Stimulated activated CD8-positive, alpha-beta memory T cell treated with anti-CD3 and anti-CD28 coated beads, Interleukin-4, amount 100 ng/mL, for 48 hours (primary cell): ENCODE measurements around the gene TP53BP2.
"Not testable (repeated sequence)": the region's sequence is repeated elsewhere in the genome, so short reads cannot be mapped to it uniquely, and the experiment has no call there.

ENCODE experiments used
- DNase-seq: peaks from one replicate; pipeline ENCODE4 v3.0.0-alpha.2; 2020

Gene TP53BP2

DNA sequence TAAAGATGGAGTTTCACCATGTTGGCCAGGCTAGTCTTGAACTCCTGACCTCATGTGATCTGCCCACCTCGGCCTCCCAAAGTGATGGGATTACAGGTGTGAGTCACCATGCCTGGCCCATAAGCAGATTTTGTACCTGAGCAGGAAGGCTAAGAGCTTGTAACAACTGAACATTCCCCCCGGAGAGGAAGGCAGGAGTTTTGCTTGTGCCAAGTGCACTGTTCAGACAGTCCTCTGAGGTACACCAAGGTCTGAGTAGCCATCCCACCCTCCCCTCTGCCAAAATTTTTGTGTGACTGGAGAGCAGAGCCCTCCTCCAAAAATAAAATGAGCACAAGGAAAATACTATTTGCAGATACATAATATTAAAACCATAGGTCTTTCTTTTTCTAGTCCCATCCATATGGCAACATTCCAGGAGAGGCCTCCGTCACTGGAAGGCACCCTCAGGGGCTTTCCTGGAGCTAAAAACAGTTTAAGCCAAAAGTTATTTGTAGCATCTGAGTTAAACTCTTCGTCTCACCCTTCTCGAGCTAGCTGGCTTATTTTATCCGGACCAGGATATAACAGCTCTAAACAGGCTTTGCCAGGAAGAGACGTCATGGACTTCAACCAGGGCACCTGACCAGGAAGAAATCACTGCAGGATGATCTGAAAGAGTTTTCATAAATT lies 106.2 kb downstream of the TP53BP2 start:
- DNase-seq, result no peak

DNA sequence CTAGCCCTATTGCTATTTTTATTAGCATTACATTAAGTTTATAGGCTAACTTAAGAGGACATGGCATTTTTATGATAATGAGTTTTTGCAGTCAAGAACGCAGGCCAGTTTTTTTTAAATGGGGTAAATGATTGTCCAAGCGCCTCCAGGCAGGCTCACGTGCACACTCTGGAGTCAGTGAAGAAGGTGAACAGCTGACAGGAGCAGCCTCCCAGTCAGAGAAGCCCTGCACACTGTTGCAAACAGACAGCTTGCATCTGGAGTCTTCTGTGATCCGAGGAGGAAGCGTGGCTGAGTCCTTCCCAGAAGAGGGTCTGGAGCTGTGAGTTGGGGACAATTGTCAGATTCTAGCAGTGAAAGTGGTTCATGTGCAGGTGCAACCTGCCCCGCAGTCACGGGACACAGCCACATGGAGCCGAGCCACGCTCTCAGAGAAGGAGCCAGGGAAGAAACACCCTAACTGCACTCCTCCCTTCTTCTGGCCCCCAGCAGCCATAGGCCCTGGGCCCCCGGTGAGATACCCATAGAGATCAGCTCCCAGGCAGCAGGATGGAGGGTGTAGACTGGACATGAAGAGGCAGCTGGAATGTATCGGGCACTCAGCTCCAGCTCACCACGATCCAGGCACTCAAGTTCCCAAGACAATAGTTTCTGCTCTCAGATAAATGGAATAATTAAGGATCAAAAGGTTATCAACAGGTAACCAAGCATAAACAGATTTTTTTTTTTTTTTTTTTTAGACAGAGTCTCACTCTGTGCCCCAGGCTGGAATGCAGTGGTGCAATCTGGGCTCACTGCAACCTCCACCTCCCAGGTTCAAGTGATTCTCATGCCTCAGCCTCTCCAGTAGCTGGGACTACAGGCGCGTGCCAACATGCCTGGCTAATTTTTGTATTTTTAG lies 107.0 kb downstream of the TP53BP2 start:
- no peak for DNase-seq

DNA sequence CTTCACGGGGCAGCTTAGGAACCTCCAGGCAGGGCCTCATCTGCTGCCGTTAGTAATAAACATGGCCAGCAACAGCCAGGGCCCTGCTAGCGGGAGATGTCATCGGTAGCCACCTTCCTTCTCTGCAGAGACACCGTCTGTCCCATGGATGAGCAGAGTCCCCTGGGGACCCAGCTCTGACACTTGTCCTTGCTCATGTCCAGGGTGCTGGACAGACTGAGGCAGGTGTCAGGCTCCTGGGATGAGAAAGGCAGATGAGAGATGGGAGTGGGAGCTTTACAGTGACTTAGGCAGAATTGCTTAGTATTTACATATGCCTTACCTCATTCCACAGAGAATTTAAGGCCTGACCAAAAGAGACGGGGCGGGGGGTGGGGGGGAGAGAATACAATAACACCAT lies 108.4 kb downstream of the TP53BP2 start:
- no peak for DNase-seq

DNA sequence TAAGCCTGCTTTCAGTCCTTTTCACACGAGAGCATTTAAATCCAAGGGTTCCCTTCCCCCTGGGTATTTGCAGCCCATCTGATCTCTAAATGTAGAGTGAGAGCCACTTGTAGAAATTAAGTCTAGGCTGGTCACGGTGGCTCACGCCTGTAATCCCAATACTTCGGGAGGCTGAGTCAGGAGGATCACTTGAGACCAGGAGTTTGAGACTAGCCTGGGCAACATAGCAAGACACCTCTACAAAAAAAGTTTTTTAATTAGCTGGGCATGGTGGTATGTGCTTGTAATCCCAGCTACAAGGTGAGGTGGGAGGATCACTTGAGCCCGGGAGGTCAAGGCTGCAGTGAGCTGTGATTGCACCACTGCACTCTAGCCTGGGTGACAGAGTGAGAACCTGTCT lies 109.1 kb downstream of the TP53BP2 start:
- not testable (repeated sequence) for DNase-seq

DNA sequence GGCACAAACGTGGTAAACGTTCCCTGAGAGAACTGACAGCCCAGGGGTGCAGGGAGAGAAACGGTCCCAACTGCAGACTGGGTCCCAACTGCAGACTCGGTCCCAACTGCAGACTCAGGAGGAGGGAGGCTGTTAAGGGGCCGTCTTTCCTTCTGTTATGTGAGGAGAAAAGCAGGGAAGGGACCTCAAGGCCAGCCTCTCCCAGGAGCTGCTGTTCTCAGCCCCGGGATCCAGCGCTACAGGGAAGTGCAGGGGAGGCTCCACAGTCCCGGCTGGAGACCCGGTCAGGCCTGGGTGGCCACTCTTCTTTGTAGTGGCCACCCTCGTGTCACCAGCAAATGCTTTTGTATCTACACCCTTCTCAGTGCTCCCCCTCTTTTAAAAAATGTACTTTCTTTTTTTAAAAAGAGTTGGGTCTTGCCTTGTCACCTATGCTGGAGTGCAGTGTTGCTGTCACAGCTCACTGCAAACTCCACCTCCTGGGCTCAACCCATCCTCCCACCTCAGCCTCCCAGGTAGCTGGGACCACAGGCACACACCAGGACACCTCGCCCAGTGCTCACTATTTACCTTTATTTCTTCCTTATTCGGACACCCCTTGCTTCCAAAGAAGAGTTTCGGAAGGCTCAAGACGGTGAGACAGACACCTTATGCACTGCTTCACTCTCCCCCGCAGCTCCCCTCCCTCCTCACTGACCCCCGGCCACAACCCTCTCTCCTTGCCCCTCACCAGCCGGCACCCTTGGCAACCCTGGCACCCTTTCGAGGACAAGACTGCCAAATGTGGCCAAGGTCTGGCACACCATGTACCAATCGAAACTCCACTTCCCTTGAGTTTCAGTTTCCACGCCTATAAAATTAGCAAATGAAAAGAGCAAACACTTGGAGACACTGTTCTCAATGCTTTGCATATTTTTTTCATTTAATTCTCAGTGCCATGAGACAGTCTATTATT lies 111.6 kb downstream of the TP53BP2 start:
- DNase-seq, result no peak

DNA sequence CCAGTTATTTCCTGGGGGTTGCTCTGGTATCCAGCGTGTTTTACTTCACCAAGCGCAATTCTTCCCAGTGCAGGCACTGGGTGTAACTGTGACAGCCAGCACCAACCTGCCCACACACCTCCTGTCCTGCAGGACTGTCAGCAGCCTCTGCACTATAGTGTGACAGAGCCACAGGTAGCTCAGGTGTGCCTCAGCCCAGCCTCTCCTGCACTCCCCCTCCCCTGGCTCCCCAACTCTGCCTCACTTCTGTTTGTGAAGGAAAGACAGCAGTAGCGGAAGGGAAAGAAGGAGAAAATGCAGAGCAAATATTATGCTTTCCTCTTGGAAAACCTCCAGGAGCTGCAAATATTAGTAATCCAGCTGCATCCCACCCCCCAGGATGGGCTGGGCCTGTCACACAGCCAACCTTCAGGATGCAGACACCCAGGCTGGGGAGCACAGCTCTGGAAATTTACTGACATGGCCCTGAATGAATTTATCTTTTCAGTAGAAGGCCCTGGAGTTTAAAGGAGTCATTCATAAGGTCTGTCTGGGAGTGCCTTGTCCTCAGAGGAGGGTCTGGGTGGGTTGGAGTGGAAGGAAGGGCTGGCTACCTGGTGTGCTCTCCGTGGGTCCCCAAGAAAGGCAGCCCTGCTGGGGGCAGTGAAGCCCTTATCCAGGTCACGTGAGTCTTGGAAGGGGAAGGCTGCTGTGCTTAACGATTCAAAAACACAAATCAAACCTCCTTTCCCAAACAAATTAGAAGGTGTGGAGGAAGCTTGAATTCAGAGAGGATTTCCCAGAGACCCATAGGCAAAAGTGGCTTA lies 112.6 kb downstream of the TP53BP2 start:
- no peak for DNase-seq

DNA sequence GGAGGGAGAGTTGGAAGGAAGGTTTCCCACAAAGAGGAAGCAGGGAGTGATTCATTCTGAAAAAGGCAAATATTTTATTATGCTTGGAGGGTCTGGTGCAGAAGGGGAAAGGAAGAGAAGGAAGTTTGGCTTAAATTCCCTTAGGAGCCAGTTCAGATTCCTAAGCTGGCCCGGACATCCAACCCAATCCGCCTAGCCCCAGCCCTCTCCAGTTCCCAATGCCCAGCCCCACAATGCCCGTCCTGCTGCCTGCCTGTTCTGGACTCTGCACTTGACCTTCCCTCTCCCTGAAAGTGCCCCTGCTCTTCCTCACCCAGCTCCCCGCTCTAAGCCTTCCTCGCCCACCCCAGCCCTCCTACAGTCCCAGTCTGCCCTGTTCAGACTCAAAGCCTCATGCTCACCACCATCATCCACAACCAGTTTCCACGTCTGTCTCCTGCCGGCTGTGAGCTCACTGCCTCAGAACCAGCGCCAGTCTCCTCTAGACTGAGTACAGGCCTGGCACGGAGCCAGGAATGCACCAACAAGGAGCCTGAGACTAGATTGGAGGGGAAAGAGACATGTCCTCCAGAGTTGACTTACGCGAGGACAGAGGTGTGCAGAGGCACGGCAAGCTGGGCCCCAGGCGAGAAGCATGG lies 114.5 kb downstream of the TP53BP2 start:
- DNase-seq, result no peak

DNA sequence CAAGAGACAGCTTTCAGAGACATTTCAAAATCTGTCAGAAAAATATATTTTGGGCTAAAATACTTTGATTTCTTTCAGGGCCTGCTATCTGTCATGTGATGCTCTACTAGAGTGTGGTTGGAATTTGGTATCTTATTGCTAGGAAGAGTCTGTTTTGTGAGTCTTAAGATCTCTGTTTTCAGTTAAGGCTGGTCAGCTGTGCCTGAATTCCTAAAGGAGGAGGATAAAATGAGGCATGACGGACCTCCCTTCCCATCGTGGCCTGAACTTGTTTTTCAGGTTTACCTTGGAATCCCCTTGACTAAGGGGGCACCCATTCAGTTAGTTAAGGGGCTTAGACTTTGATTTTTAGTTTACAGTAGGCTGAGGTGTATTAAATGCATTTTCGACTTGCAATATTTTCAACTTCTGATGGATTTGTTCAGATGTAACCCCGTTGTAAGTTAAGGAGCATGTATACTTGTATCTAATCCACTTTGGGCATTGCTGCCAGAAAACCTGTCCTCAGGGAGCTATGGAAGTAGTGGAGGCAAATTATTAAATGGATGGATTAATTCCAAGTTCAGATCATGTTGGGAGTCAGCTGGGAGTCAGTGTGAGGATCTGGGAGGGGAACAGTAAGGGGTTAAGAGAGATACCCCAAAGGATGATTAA lies 115.1 kb downstream of the TP53BP2 start:
- no peak for DNase-seq

DNA sequence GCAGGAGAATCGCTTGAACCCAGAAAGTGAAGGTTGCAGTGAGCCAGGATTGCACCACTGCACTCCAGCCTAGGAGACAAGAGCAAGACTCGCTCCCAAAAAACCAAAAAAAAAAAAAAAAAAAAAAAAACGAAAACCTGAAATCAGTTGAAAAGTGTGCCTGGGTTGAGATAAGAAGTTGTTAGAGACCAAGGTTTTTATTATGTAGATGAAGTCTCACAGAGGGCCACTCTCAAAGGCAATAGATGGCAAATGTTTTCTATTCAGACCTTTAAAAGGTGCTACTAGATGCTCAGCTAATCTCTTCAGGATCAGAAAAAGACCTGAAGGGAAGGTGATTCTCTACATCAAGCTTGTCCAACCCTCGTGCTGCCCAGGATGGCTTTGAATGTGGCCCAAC lies 115.8 kb downstream of the TP53BP2 start:
- no peak for DNase-seq
